Lower lobe of right lung (tissue), 2 donors: ENCODE data around the gene MSH5. TPM values are rescaled to one million over a fixed set of nuclear protein-coding genes. Genes with fewer than 3 reads are reported as not detected.
"Not testable (repeated sequence)": the region's sequence is repeated elsewhere in the genome, so short reads cannot be mapped to it uniquely, and the experiment has no call there.

Experiments
- ATAC-seq, 2 donors: fragments of 200-7000 bp; cut with Tn5 transposase; one replicate each; pipeline ENCODE4 v1.9.1; 2020 to 2022; ENCODE audit warnings: mild to moderate bottlenecking in 2 of 2, moderate library complexity in 2 of 2
- DNase-seq: peaks from one replicate; pipeline ENCODE4 v3.0.0-alpha.2; 2020
- H3K27ac ChIP-seq: fragments of 200-600 bp; one replicate; pipeline ENCODE4 v1.8.0; 2022
- H3K27me3 ChIP-seq: fragments of 200-600 bp; one replicate; pipeline ENCODE4 v1.8.0; 2022; ENCODE audit warnings: low read depth
- H3K36me3 ChIP-seq: fragments of 200-600 bp; one replicate; pipeline ENCODE4 v1.8.0; 2022; ENCODE audit warnings: mild to moderate bottlenecking
- H3K4me1 ChIP-seq: fragments of 200-600 bp; one replicate; pipeline ENCODE4 v1.8.0; 2022
- H3K4me3 ChIP-seq: fragments of 200-600 bp; one replicate; pipeline ENCODE4 v1.8.0; 2022; ENCODE audit warnings: mild to moderate bottlenecking
- H3K9me3 ChIP-seq: fragments of 200-600 bp; one replicate; pipeline ENCODE4 v1.8.0; 2022
- CTCF ChIP-seq: fragments of 200-600 bp; IDR thresholded peaks from one replicate; pipeline ENCODE4 v1.8.0; 2022; ENCODE audit warnings: antibody characterized with exemption, mild to moderate bottlenecking
- intact Hi-C: fragments of 100-400 bp; cut with DNase I; formaldehyde crosslinking; loops from one replicate; pipeline ENCODE4 v1.11.0; 2022
- total RNA-seq: library from RNA; stranded (reverse); fragmentation: NEBNext Ultra II Directional; extraction: Animal tissue kit (Norgen Biotek cat#: 25700); gene quantifications from one replicate; pipeline ENCODE4 v1.2.1, GENCODE V29; 2021
- donor health status: DM: no; HTN: yes; CAD: no; lungs with severe emphysema.

The MSH5 gene
- total RNA-seq, 1 donor from 2014 or later, result 14.9 TPM

DNA sequence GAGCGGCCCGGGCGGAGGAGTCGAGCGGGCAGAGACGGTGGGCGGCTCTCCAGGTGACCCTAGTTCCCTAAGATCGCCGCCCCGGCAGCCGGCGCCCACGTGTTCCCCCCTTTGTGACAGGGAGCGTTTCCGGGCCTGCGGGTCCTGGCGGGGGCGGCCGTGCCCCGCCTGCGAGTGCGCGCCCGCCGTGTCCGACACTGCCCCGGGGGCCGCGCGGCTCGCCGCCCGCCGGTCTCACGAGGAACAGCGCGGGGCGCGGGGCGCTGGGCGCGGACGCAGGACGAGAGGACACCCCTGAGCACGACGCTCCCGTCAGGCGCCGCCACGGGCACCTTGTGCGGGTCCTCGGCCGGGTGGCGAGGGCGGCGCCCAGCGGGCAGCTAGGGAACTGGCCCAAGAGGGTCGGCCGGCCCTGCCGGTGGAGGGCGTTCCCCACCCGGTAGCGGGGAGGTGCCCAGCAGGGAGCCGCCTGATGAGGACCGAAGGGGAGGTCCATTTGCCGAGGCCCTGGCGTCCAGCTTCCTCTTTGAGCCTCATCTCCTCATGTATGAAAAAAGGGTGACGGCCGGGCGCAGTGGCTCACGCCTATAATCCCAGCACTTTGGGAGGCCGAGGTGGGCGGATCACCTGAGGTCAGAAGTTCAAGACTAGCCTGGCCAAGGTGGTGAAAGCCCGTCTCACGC, 56.0 kb downstream of the MSH5 start, which contains the start of gene VARS1:
VARS1 (minus strand) TSS at position 137 of the 683 bp plus-strand sequence. CDS start 535 bp downstream, outside the sequence.
- peak within 1 kb of the TSS; percentile 94 for H3K4me3 ChIP-seq
- peaks cover 25% of the 10 kb centered on the region for H3K36me3 ChIP-seq
- TF ChIP-seq CTCF, result peak; percentile 83
- H3K27ac ChIP-seq, result peak within 1 kb of the TSS; percentile 98
- H3K27me3 ChIP-seq, result no peaks in the 10 kb centered on the region
- H3K9me3 ChIP-seq, result no peaks in the 10 kb centered on the region
- intact Hi-C loops, result no loop called here
- DNase-seq (peak; percentile 97), ATAC-seq (peak; percentile 97 to 98)
- H3K4me1 ChIP-seq, result peaks cover 29% of the 10 kb centered on the region

DNA sequence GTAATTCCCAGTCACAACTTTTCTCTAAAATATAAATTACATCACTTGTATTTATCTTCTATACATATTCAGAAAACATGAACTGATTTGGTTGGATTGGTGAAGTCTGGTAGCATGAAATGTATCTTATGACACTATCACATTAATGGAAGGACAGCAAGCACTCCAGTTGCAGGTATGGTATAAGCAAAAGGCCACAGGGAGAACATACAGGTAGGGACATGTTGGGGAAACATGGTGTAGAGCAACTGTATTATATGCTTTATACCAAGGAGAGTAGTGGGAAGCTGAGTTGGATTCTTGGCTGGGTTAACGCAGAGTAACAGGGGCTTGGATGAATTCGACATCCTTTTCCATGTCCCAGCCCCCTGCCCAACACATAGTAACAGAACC, 57.2 kb downstream of the MSH5 start:
- DNase-seq (no peak), ATAC-seq (no peak)
- intact Hi-C loops, result no loop called here
- Histone ChIP-seq H3K27ac (peak overlapping the region; percentile 98), H3K4me3 (no peak overlapping the region), H3K9me3 (no peaks in the 10 kb centered on the region), H3K36me3 (peaks cover 22% of the 10 kb centered on the region), H3K27me3 (no peaks in the 10 kb centered on the region), H3K4me1 (peaks cover 23% of the 10 kb centered on the region)
- no peak for TF ChIP-seq CTCF

GRCh38 chr6:31797588-31797987, 57.8 kb downstream of the MSH5 start:
- ATAC-seq (no peak), DNase-seq (peak; percentile 28)
- Histone ChIP-seq H3K27me3 (no peaks in the 10 kb centered on the region), H3K36me3 (peaks cover 22% of the 10 kb centered on the region), H3K4me1 (peaks cover 23% of the 10 kb centered on the region), H3K9me3 (no peaks in the 10 kb centered on the region), H3K4me3 (no peak overlapping the region), H3K27ac (no peak overlapping the region)
- intact Hi-C loops, result no loop called here
- no peak for TF ChIP-seq CTCF

DNA sequence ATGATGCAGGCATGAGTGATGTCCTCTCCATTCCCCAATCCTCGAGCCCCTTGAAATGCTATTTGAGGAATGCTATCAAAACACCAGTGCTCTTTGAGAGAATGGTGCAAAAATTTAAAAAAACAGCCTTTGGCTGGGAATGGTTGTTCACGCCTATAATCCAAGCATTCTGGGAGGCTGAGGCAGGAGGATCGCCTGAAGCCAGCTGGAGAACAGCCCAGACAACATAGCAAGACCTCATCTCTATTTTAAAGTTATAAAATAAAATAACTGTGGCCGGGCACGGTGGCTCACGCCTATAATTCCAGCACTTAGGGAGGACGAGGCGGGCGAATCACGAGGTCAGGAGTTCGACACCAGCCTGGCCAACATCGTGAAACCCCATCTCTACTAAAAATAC, 60.0 kb downstream of the MSH5 start:
- no peak for ATAC-seq
- Histone ChIP-seq H3K9me3 (no peaks in the 10 kb centered on the region), H3K27me3 (no peaks in the 10 kb centered on the region), H3K4me3 (no peak overlapping the region), H3K36me3 (peaks cover 29% of the 10 kb centered on the region), H3K4me1 (peaks cover 9% of the 10 kb centered on the region), H3K27ac (no peak overlapping the region)
- no peak for TF ChIP-seq CTCF
- intact Hi-C loops, result no loop called here
- peak; percentile 29 for DNase-seq

GRCh38 chr6:31801031-31801927, 61.5 kb downstream of the MSH5 start:
- intact Hi-C loops, H3K9me3 ChIP-seq, H3K27ac ChIP-seq, H3K27me3 ChIP-seq, H3K4me3 ChIP-seq, ATAC-seq, H3K4me1 ChIP-seq: not testable (repeated sequence)
- DNase-seq, result peak; percentile 15
- peaks cover 29% of the 10 kb centered on the region for H3K36me3 ChIP-seq
